Heart left ventricle (tissue), 16 donors: ENCODE measurements around the gene SDC4. TPM values are rescaled to one million over a fixed set of nuclear protein-coding genes. Genes with fewer than 3 reads are reported as not detected.

Source experiments
- ATAC-seq, 4 donors: fragments of 200-7000 bp; cut with Tn5 transposase; one replicate each; pipeline ENCODE4 v1.9.1; 2020 to 2022; ENCODE audit warnings: moderate library complexity in 4 of 4, mild to moderate bottlenecking in 3 of 4, moderate number of reproducible peaks in 1 of 4
- DNase-seq, 5 donors: peaks; one replicate each; pipeline ENCODE4 v3.0.0-alpha.2; 2020
- H3K27ac ChIP-seq, 12 donors: fragments of 200-600 bp; sonication (generic) in 4 of 12; one replicate each; pipeline versions ENCODE4 v1.5.0 to v1.8.0; 2016 to 2022; ENCODE audit warnings: mild to moderate bottlenecking in 2 of 12
- H3K27me3 ChIP-seq, 9 donors: fragments of 200-600 bp; sonication (generic) in 2 of 9; one replicate each; pipeline versions ENCODE4 v1.5.1 to v1.8.0; 2016 to 2022; ENCODE audit warnings: mild to moderate bottlenecking in 3 of 9
- H3K36me3 ChIP-seq, 9 donors: fragments of 200-600 bp; sonication (generic) in 2 of 9; one replicate each; pipeline versions ENCODE4 v1.5.0 to v1.8.0; 2018 to 2022; ENCODE audit warnings: mild to moderate bottlenecking in 2 of 9
- H3K4me1 ChIP-seq, 12 donors: fragments of 200-600 bp; sonication (generic) in 4 of 12; one replicate each; pipeline versions ENCODE4 v1.5.0 to v1.8.0; 2016 to 2022; ENCODE audit warnings: mild to moderate bottlenecking in 3 of 12
- H3K4me3 ChIP-seq, 12 donors: fragments of 200-600 bp; sonication (generic) in 4 of 12; one replicate each; pipeline versions ENCODE4 v1.5.0 to v1.8.0; 2017 to 2022; ENCODE audit warnings: mild to moderate bottlenecking in 9 of 12, moderate library complexity in 4 of 12
- H3K9me3 ChIP-seq, 12 donors: fragments of 200-600 bp; sonication (generic) in 4 of 12; one replicate each; pipeline versions ENCODE4 v1.5.0 to v1.8.0; 2016 to 2022; ENCODE audit warnings: mild to moderate bottlenecking in 1 of 12
- CTCF ChIP-seq, 12 donors: fragments of 200-600 bp; sonication (generic) in 4 of 12; IDR thresholded peaks; one replicate each; pipeline versions ENCODE4 v1.5.0 to v1.8.0; 2018 to 2022; ENCODE audit warnings: antibody characterized with exemption in 12 of 12, mild to moderate bottlenecking in 5 of 12
- POLR2A ChIP-seq, 2 donors: fragments of 450-650 bp; IDR thresholded peaks; one replicate each; pipeline ENCODE4 v1.6.1; 2017; ENCODE audit warnings: antibody characterized with exemption in 2 of 2, mild to moderate bottlenecking in 2 of 2, moderate library complexity in 2 of 2
- WGBS, 4 donors: extraction: QIAGEN DNeasy Blood & Tissue Kit in 2 of 4; methylation state at CpG; one replicate each; pipeline versions ENCODE4 v1.1.5 to v1.1.7; 2013 to 2018; 5-methylcytosine and 5-hydroxymethylcytosine counted together
- intact Hi-C, 10 donors: fragments of 100-400 bp; cut with DNase I; formaldehyde crosslinking; loops; one replicate each; pipeline versions ENCODE4 v1.11.1 to v1.14.2; 2022
- polyA plus RNA-seq, 2 donors: library from polyadenylated mRNA; stranded (reverse); fragments of 200-250 nt; gene quantifications; one replicate each; pipeline ENCODE4 v1.2.3, GENCODE V29; 2013
- total RNA-seq, 9 donors: library from RNA; depleted of rRNA in 2 of 9; stranded (reverse); fragments of >200 nt in 2 of 9; fragmentation: NEBNext Ultra II Directional in 3 of 9; extraction: Animal tissue kit (Norgen Biotek cat#: 25700) in 3 of 9; gene quantifications; one replicate each; pipeline versions ENCODE4 v1.1.0 to v1.2.4, GENCODE V29; 2016 to 2023
- donor health status: ischemic (EF 13 %, LVEDD 7.1; RV severe dilation, severe dysfunction).
- donor health status: healthy with polysubstance abuse.
- donor health status: DM: no; HTN: yes; CAD: no.
- donor health status: DM: no; HTN: no; CAD: no.
- donor health status: ischemic (EF 25% LVEDD 6.9; RV normal size, moderate dysfunction).
- donor health status: ischemic (EF 25% LVEDD 5.7; RV mildly dilated, moderate dysfunction).
- donor health status: healthy.
- donor health status: DM: yes; HTN: yes; CAD: no.
- donor health status: ischemic (EF 35%, LVEDD 5.7; RV mildly dilated, moderate dysfunction).
- donor health status: nonischemic (EF 11% LVEDD 7.7; RV severe dilation, severe dysfunction).
- donor health status: DM: yes; HTN: yes; CAD: no.
- donor health status: PGD.
- donor health status: ischemic (EF 29% LVEDD 5.4; RV normal size, mild dysfunction).
- donor health status: nonischemic (EF 23%, LVEDD 6.1; RV moderate dilation, normal function).

SDC4 gene
- total and polyA plus RNA-seq, 11 donors: 44.3 to 140 (median 94.1) TPM

- ATAC-seq: no peak
- H3K36me3 ChIP-seq: no peaks in the 10 kb centered on the region
- H3K27me3 ChIP-seq: peaks cover 0 to 71% (median 14%) of the 10 kb centered on the region in 9 donors
- WGBS, 4 donors: 90 to 93% (median 92%) methylated on average over 20 to 52 of the region's 52 CpGs
- no peak overlapping the region for H3K27ac ChIP-seq
- TF ChIP-seq POLR2A (IDR thresholded peaks at IDR 0.05) (no peak), CTCF (IDR thresholded peaks at IDR 0.05) (no peak)
- H3K9me3 ChIP-seq: no peaks in the 10 kb centered on the region
- no peak overlapping the region for H3K4me3 ChIP-seq
- intact Hi-C loops: loop anchor here in 3 of 10 donors (10.0 kb wide), 3 partner anchors 203 to 283 kb away; no protein-coding TSS in a partner anchor
- H3K4me1 ChIP-seq: peaks cover 0 to 12% (median 7%) of the 10 kb centered on the region in 12 donors
- no peak for DNase-seq
These were observed 50.3 kb downstream of the SDC4 start for GRCh38 chr20:45297786-45298497.

DNA sequence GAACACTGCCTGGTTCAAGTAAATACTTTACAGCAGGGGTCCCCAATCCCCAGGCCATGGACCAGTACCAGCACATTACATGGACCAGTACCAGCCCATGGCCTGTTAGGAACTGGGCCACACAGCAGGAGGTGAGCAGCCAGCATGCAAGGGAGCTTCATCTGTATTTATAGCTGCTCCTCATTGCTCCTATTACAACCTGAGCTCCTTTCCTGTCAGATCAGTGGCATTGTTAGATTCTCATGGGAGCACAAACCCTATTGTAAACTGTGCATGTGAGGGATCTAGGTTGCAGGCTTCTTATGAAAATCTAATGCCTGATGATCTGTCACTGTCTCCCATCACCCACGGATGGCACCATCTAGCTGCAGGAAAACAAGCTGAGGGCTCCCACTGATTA is 53.6 kb downstream of the SDC4 start:
- 81 to 99% (median 95%) methylated on average over 1 of the region's 1 CpG for WGBS, 4 donors
- TF ChIP-seq POLR2A (IDR thresholded peaks at IDR 0.05): no peak
- TF ChIP-seq CTCF (IDR thresholded peaks at IDR 0.05): no peak
- Histone ChIP-seq H3K4me3 (no peak overlapping the region), H3K9me3 (no peaks in the 10 kb centered on the region), H3K4me1 (peaks cover 0 to 19% (median 8%) of the 10 kb centered on the region in 12 donors), H3K27me3 (peaks cover 0 to 52% (median 11%) of the 10 kb centered on the region in 9 donors), H3K36me3 (no peaks in the 10 kb centered on the region), H3K27ac (no peak overlapping the region)
- ATAC-seq (no peak), DNase-seq (no peak)
- intact Hi-C loops: loop anchor here in 7 of 10 donors (5.0 to 10.0 kb wide), 7 partner anchors 197 to 282 kb away; no protein-coding TSS in a partner anchor

- DNase-seq (no peak), ATAC-seq (no peak)
- TF ChIP-seq CTCF (IDR thresholded peaks at IDR 0.05): peak in 2 of 12 donors; percentile 3 to 11
- no peak for TF ChIP-seq POLR2A (IDR thresholded peaks at IDR 0.05)
- Histone ChIP-seq H3K36me3 (no peaks in the 10 kb centered on the region), H3K9me3 (no peaks in the 10 kb centered on the region), H3K4me3 (peak overlapping the region in 9 of 12 donors; percentile 47 to 65 (median 53)), H3K27ac (no peak overlapping the region), H3K27me3 (peaks cover 0 to 56% (median 11%) of the 10 kb centered on the region in 9 donors), H3K4me1 (peaks cover 0 to 19% (median 8%) of the 10 kb centered on the region in 12 donors)
- intact Hi-C loops: loop anchor here in 7 of 10 donors (5.0 to 10.0 kb wide), 7 partner anchors 197 to 282 kb away; no protein-coding TSS in a partner anchor
- WGBS, 4 donors: 50 to 66% (median 60%) methylated on average over 5 of the region's 5 CpGs
These were observed 54.2 kb downstream of the SDC4 start for GRCh38 chr20:45294003-45294368.
